Stimulated activated CD8-positive, alpha-beta memory T cell treated with anti-CD3 and anti-CD28 coated beads, Interleukin-15, amount 100 ng/mL, for 24 hours (primary cell): Measurements from ENCODE around the gene MTARC2.
"Not testable (repeated sequence)": the region's sequence is repeated elsewhere in the genome, so short reads cannot be mapped to it uniquely, and the experiment has no call there.

Experiments
- DNase-seq: peaks from one replicate; pipeline ENCODE4 v3.0.0-alpha.2; 2020; ENCODE audit warnings: low read depth

The MTARC2 gene

GRCh38 chr1:220748089-220748934, at the start of gene MTARC2:
MTARC2 (plus strand) TSS chr1:220748322; CDS start chr1:220748532, 210 bp downstream.
- DNase-seq: no peak

GRCh38 chr1:220698607-220699016, 49.5 kb upstream of the MTARC2 start:
- DNase-seq: no peak

- DNase-seq: no peak
These were observed 49.1 kb upstream of the MTARC2 start for GRCh38 chr1:220699044-220699443.

- DNase-seq: no peak
These were observed 47.5 kb upstream of the MTARC2 start for GRCh38 chr1:220700556-220701179.

GRCh38 chr1:220701974-220702373, 46.1 kb upstream of the MTARC2 start:
- DNase-seq: no peak

GRCh38 chr1:220702733-220703270, 45.3 kb upstream of the MTARC2 start:
- no peak for DNase-seq

- no peak for DNase-seq
These were observed 44.8 kb upstream of the MTARC2 start for GRCh38 chr1:220703305-220703704.

GRCh38 chr1:220705782-220706181, 42.3 kb upstream of the MTARC2 start:
- no peak for DNase-seq

- no peak for DNase-seq
These were observed 41.6 kb upstream of the MTARC2 start for GRCh38 chr1:220706480-220706879.

- no peak for DNase-seq
These were observed 41.0 kb upstream of the MTARC2 start for GRCh38 chr1:220707160-220707559.

GRCh38 chr1:220708244-220708643, 39.9 kb upstream of the MTARC2 start:
- DNase-seq: no peak

- DNase-seq: no peak
These were observed 39.0 kb upstream of the MTARC2 start for GRCh38 chr1:220708936-220709801.

- DNase-seq: no peak
These were observed 37.8 kb upstream of the MTARC2 start for GRCh38 chr1:220710333-220710732.

- DNase-seq: no peak
These were observed 36.9 kb upstream of the MTARC2 start for GRCh38 chr1:220711056-220711809.

GRCh38 chr1:220715986-220716385, 32.1 kb upstream of the MTARC2 start:
- not testable (repeated sequence) for DNase-seq

GRCh38 chr1:220717800-220718640, 30.1 kb upstream of the MTARC2 start:
- DNase-seq: no peak

- DNase-seq: not testable (repeated sequence)
These were observed 26.9 kb upstream of the MTARC2 start for GRCh38 chr1:220721266-220721665.

- no peak for DNase-seq
These were observed 21.5 kb upstream of the MTARC2 start for GRCh38 chr1:220726634-220727033.

- no peak for DNase-seq
These were observed 20.6 kb upstream of the MTARC2 start for GRCh38 chr1:220727519-220727918.

GRCh38 chr1:220730486-220730885, 17.6 kb upstream of the MTARC2 start:
- no peak for DNase-seq

GRCh38 chr1:220732137-220732536, 16.0 kb upstream of the MTARC2 start:
- no peak for DNase-seq
